Measurements from ENCODE around the gene RNF166. TPM values are rescaled to one million over a fixed set of nuclear protein-coding genes. Genes with fewer than 3 reads are reported as not detected.

RNF166 gene
- total and polyA plus RNA-seq, 4 experiments from 2014 or later: 90.5 to 137 (median 111) TPM

GRCh38 chr16:88662222-88662842 lies 43.9 kb downstream of the RNF166 start:
- DNase-seq: no peak
- CTCF ChIA-PET (ENCODE audit: partially characterized antibody): interaction anchor here (1.0 kb wide), 1 partner anchor 42 kb away, joined by 3 read pairs; no protein-coding TSS in a partner anchor
- Histone ChIP-seq H3K27me3 (ENCODE audit: insufficient read depth, low read length) (no peaks in the 10 kb centered on the region), H3K4me3 (ENCODE audit: low read length in 2 of 2) (peak overlapping the region; percentile 57 to 95), H3K36me3 (ENCODE audit: insufficient read depth, low read length) (no peaks in the 10 kb centered on the region), H3K9me3 (ENCODE audit: control insufficient read depth in 1 of 2, low read length in 2 of 2) (no peaks in the 10 kb centered on the region), H3K27ac (ENCODE audit: low read depth, low read length) (peak overlapping the region; percentile 83), H3K4me1 (ENCODE audit: insufficient read depth, low read length) (peaks cover 16% of the 10 kb centered on the region)
- Mint-ChIP-seq H3K36me3 (peaks cover 0 to 8% of the 10 kb centered on the region in 2 donors), H3K4me3 (peak overlapping the region; percentile 78 to 95 (median 89)), H3K4me1 (peaks cover 10 to 22% (median 15%) of the 10 kb centered on the region in 4 donors), H3K27ac (peak overlapping the region; percentile 80 to 98 (median 95)), H3K9me3 (peaks cover 0 to 2% (median 0%) of the 10 kb centered on the region in 8 donors), H3K27me3 (no peaks in the 10 kb centered on the region)
- POLR2A ChIA-PET (ENCODE audit: partially characterized antibody): interaction anchor here (0.8 to 3.8 kb wide), 12 partner anchors 10 to 119 kb away, joined by 3 to 53 read pairs (median 7); partner anchors contain the start of genes CYBA and ZC3H18
- intact Hi-C loops (cut with micrococcal nuclease): no loop called here

GRCh38 chr16:88661468-88661867 lies 44.7 kb downstream of the RNF166 start:
- Mint-ChIP-seq H3K27me3 (no peaks in the 10 kb centered on the region), H3K4me1 (peaks cover 9 to 22% (median 15%) of the 10 kb centered on the region in 4 donors), H3K4me3 (peak overlapping the region in 6 of 8 donors; percentile 1 to 89 (median 46)), H3K36me3 (peaks cover 0 to 8% of the 10 kb centered on the region in 2 donors), H3K27ac (peak overlapping the region in 5 of 7 donors; percentile 2 to 80 (median 25)), H3K9me3 (peaks cover 0 to 2% (median 0%) of the 10 kb centered on the region in 8 donors)
- H3K4me3 ChIP-seq (ENCODE audit: low read length in 2 of 2): no peak overlapping the region
- no peaks in the 10 kb centered on the region for H3K27me3 ChIP-seq (ENCODE audit: insufficient read depth, low read length)
- H3K9me3 ChIP-seq (ENCODE audit: control insufficient read depth in 1 of 2, low read length in 2 of 2): no peaks in the 10 kb centered on the region
- intact Hi-C loops (cut with micrococcal nuclease): no loop called here
- H3K4me1 ChIP-seq (ENCODE audit: insufficient read depth, low read length): peaks cover 16% of the 10 kb centered on the region
- ChIA-PET POLR2A (ENCODE audit: partially characterized antibody) (no interaction called here), CTCF (ENCODE audit: partially characterized antibody) (no interaction called here)
- H3K36me3 ChIP-seq (ENCODE audit: insufficient read depth, low read length): no peaks in the 10 kb centered on the region
- H3K27ac ChIP-seq (ENCODE audit: low read depth, low read length): no peak overlapping the region
- DNase-seq: no peak

- DNase-seq: no peak
- Mint-ChIP-seq H3K36me3 (peaks cover 0 to 13% of the 10 kb centered on the region in 2 donors), H3K9me3 (peaks cover 0 to 2% (median 0%) of the 10 kb centered on the region in 8 donors), H3K4me1 (peaks cover 9 to 17% (median 13%) of the 10 kb centered on the region in 4 donors), H3K27ac (no peak overlapping the region), H3K27me3 (no peaks in the 10 kb centered on the region), H3K4me3 (no peak overlapping the region)
- no peak overlapping the region for H3K27ac ChIP-seq (ENCODE audit: low read depth, low read length)
- intact Hi-C loops (cut with micrococcal nuclease): no loop called here
- H3K4me1 ChIP-seq (ENCODE audit: insufficient read depth, low read length): peaks cover 15% of the 10 kb centered on the region
- CTCF ChIA-PET (ENCODE audit: partially characterized antibody): no interaction called here
- no peaks in the 10 kb centered on the region for H3K9me3 ChIP-seq (ENCODE audit: control insufficient read depth in 1 of 2, low read length in 2 of 2)
- H3K27me3 ChIP-seq (ENCODE audit: insufficient read depth, low read length): no peaks in the 10 kb centered on the region
- no peaks in the 10 kb centered on the region for H3K36me3 ChIP-seq (ENCODE audit: insufficient read depth, low read length)
- no peak overlapping the region for H3K4me3 ChIP-seq (ENCODE audit: low read length in 2 of 2)
- POLR2A ChIA-PET (ENCODE audit: partially characterized antibody): interaction anchor here (0.9 kb wide), 1 partner anchor 41 kb away, joined by 3 read pairs; no protein-coding TSS in a partner anchor
These were observed 47.0 kb downstream of the RNF166 start for GRCh38 chr16:88659160-88659559.

DNA sequence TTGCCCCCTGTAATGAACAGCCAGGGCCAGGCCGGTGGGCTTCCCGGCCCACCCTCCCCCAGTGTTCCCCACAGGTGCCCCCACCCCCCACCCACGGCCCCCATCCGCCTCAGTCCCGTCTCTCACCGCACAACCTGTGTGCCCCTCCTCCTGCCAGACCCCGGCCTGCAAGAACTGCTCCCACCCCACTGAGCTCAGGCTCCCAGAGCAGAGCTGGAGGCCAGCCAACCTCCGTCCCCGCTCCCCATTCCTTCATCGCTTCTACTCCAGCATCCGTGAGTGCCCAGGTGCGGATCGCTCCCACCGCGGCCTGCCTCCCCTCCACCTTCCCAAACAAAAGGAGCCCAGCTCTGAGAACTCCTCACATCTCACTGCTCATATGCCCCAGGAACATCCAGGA lies 47.5 kb downstream of the RNF166 start:
- intact Hi-C loops (cut with micrococcal nuclease): no loop called here

DNA sequence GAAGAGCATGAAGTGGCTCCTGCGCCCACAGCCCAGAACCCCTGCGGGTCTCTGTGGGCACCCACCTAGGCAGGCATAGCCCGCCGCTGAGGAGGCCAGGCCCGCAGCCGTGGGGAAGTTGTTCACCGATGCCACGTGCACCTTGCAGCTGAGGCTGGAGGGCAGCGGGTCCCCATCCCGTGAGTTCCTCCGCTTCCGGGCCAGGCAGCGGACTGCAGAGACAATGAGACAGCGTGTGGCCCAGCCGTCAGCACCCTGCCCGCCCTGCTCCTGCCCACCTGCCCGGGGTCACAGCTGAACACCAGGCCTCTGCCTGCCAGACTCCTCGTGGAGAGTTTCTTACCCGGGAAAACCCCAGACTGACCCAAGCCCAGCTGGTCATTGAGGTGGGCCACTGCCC lies 48.8 kb downstream of the RNF166 start:
- no peak for DNase-seq
- no peaks in the 10 kb centered on the region for H3K27me3 Mint-ChIP-seq
- no peaks in the 10 kb centered on the region for H3K9me3 Mint-ChIP-seq
- peaks cover 0 to 7% of the 10 kb centered on the region in 2 donors for H3K36me3 Mint-ChIP-seq
- H3K4me1 Mint-ChIP-seq: peaks cover 5 to 14% (median 6%) of the 10 kb centered on the region in 4 donors
- ChIA-PET POLR2A (ENCODE audit: partially characterized antibody) (no interaction called here), CTCF (ENCODE audit: partially characterized antibody) (no interaction called here)
- intact Hi-C loops (cut with micrococcal nuclease): no loop called here
- no peak overlapping the region for H3K27ac Mint-ChIP-seq
- H3K36me3 ChIP-seq (ENCODE audit: insufficient read depth, low read length): no peaks in the 10 kb centered on the region
- H3K27me3 ChIP-seq (ENCODE audit: insufficient read depth, low read length): no peaks in the 10 kb centered on the region
- H3K4me3 Mint-ChIP-seq: no peak overlapping the region
- no peak overlapping the region for H3K4me3 ChIP-seq (ENCODE audit: low read length in 2 of 2)
- no peak overlapping the region for H3K27ac ChIP-seq (ENCODE audit: low read depth, low read length)
- H3K4me1 ChIP-seq (ENCODE audit: insufficient read depth, low read length): peaks cover 10% of the 10 kb centered on the region
- no peaks in the 10 kb centered on the region for H3K9me3 ChIP-seq (ENCODE audit: control insufficient read depth in 1 of 2, low read length in 2 of 2)

More for the DNA sequence above, 47.5 kb downstream of the RNF166 start:
- Histone ChIP-seq H3K4me3 (ENCODE audit: low read length in 2 of 2) (no peak overlapping the region), H3K27me3 (ENCODE audit: insufficient read depth, low read length) (no peaks in the 10 kb centered on the region), H3K4me1 (ENCODE audit: insufficient read depth, low read length) (peaks cover 11% of the 10 kb centered on the region), H3K27ac (ENCODE audit: low read depth, low read length) (no peak overlapping the region), H3K36me3 (ENCODE audit: insufficient read depth, low read length) (no peaks in the 10 kb centered on the region), H3K9me3 (ENCODE audit: control insufficient read depth in 1 of 2, low read length in 2 of 2) (no peaks in the 10 kb centered on the region)
- no peak overlapping the region for H3K4me3 Mint-ChIP-seq
- ChIA-PET POLR2A (ENCODE audit: partially characterized antibody) (interaction anchor here (0.9 kb wide), 1 partner anchor 42 kb away, joined by 3 read pairs; no protein-coding TSS in a partner anchor), CTCF (ENCODE audit: partially characterized antibody) (no interaction called here)
- H3K27me3 Mint-ChIP-seq: no peaks in the 10 kb centered on the region
- H3K9me3 Mint-ChIP-seq: peaks cover 0 to 2% (median 0%) of the 10 kb centered on the region in 8 donors
- H3K4me1 Mint-ChIP-seq: peaks cover 7 to 17% (median 10%) of the 10 kb centered on the region in 4 donors
- no peak for DNase-seq
- H3K36me3 Mint-ChIP-seq: peaks cover 0 to 13% of the 10 kb centered on the region in 2 donors
- no peak overlapping the region for H3K27ac Mint-ChIP-seq

- Histone ChIP-seq H3K36me3 (ENCODE audit: insufficient read depth, low read length) (no peaks in the 10 kb centered on the region), H3K9me3 (ENCODE audit: control insufficient read depth in 1 of 2, low read length in 2 of 2) (no peaks in the 10 kb centered on the region), H3K27me3 (ENCODE audit: insufficient read depth, low read length) (no peaks in the 10 kb centered on the region), H3K4me3 (ENCODE audit: low read length in 2 of 2) (no peak overlapping the region), H3K4me1 (ENCODE audit: insufficient read depth, low read length) (peaks cover 13% of the 10 kb centered on the region), H3K27ac (ENCODE audit: low read depth, low read length) (no peak overlapping the region)
- Mint-ChIP-seq H3K4me1 (peaks cover 2 to 12% (median 3%) of the 10 kb centered on the region in 4 donors), H3K27me3 (no peaks in the 10 kb centered on the region), H3K36me3 (peaks cover 0 to 8% of the 10 kb centered on the region in 2 donors), H3K4me3 (no peak overlapping the region), H3K27ac (peak overlapping the region in 1 of 7 donors; percentile 42), H3K9me3 (no peaks in the 10 kb centered on the region)
- POLR2A ChIA-PET (ENCODE audit: partially characterized antibody): no interaction called here
- CTCF ChIA-PET (ENCODE audit: partially characterized antibody): no interaction called here
- intact Hi-C loops (cut with micrococcal nuclease): no loop called here
- DNase-seq: no peak
These were observed 49.8 kb downstream of the RNF166 start for GRCh38 chr16:88656291-88656980.

GRCh38 chr16:88655733-88656281 lies 50.4 kb downstream of the RNF166 start:
- CTCF ChIA-PET (ENCODE audit: partially characterized antibody): no interaction called here

More at GRCh38 chr16:88655733-88656281, 50.4 kb downstream of the RNF166 start:
- intact Hi-C loops (cut with micrococcal nuclease): no loop called here
- Histone ChIP-seq H3K27me3 (ENCODE audit: insufficient read depth, low read length) (no peaks in the 10 kb centered on the region), H3K4me1 (ENCODE audit: insufficient read depth, low read length) (peaks cover 13% of the 10 kb centered on the region), H3K36me3 (ENCODE audit: insufficient read depth, low read length) (no peaks in the 10 kb centered on the region), H3K27ac (ENCODE audit: low read depth, low read length) (no peak overlapping the region), H3K9me3 (ENCODE audit: control insufficient read depth in 1 of 2, low read length in 2 of 2) (no peaks in the 10 kb centered on the region), H3K4me3 (ENCODE audit: low read length in 2 of 2) (no peak overlapping the region)
- Mint-ChIP-seq H3K4me3 (no peak overlapping the region), H3K27me3 (no peaks in the 10 kb centered on the region), H3K36me3 (peaks cover 0 to 12% of the 10 kb centered on the region in 2 donors), H3K4me1 (peaks cover 2 to 13% (median 5%) of the 10 kb centered on the region in 4 donors), H3K27ac (peak overlapping the region in 1 of 7 donors; percentile 35), H3K9me3 (no peaks in the 10 kb centered on the region)
- POLR2A ChIA-PET (ENCODE audit: partially characterized antibody): no interaction called here
- no peak for DNase-seq

All from CD4-positive, alpha-beta memory T cell (primary cell).